Measurements from ENCODE around the gene MGST2.

Gene MGST2

DNA sequence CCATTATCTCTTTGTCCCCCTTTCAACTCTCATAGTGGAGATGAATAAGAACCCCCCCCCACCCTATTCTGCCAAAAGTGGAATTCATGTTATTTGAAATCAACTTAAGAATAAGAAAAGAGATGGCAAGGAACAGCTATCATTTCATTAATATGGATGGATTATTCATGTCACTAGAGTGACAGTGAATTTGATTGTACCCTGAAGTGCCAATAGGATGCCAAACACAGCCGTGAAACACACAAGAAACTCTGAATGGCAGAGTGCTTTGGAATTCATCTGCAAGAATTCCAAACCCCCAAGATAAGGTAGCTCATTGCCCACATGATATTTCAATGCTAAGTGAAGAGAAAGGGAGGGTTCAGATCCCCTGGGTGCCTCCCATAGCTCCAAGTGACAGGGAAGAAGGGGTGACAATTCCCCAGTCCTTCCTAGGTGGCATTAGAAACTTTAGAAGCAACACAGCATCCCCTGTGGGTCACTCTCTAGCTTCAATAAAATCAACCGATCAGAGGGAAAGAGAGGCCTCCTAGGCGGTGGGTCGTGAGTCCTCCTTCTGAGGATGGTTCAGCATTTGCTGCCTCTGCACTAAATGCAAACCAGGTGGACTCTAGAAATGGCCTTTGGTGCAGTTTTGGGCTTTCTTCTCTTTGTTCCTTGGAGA lies 84.3 kb downstream of the MGST2 start:
- no peak for TF ChIP-seq CTCF (IDR thresholded peaks at IDR 0.05; ENCODE audit: low read depth, low read length, missing control alignments)
- H3K4me3 ChIP-seq (ENCODE audit: low read depth, low read length), result no peak overlapping the region
- DNase-seq (ENCODE audit: low read depth), result no peak

- no peak for DNase-seq (ENCODE audit: low read depth)
- TF ChIP-seq CTCF (IDR thresholded peaks at IDR 0.05; ENCODE audit: low read depth, low read length, missing control alignments), result no peak
- no peak overlapping the region for H3K4me3 ChIP-seq (ENCODE audit: low read depth, low read length)
Observed at GRCh38 chr4:139753686-139754085, 88.1 kb downstream of the MGST2 start.

Data from GM12864 (cell line).